Central memory CD4-positive, alpha-beta T cell (primary cell): ENCODE data around the gene PAQR5.
"Not testable (repeated sequence)": the region's sequence is repeated elsewhere in the genome, so short reads cannot be mapped to it uniquely, and the experiment has no call there.

ENCODE experiments used
- DNase-seq: peaks from one replicate; pipeline ENCODE4 v3.0.0; 2022

Gene PAQR5

DNA sequence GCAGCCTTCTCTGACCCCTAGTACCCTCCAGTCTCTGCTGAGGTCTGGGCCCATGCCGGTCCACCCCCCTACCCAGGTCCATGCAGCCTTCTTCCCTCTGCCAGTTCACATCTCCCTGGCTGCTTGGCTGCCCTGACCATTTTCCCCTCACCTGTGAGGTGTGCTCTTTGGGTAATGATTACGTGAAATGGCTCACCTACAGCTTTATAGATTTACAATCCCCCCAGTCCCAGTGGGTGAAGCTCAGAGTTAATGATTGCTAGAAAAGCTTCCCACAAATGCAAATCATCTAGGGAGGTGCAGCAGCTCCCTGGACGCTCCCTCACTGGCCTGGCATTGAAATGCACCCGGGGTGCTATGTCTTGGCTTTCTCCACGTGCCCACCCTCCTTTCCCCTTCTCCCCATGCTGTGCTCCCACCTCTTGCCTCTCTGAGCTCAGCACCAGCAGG lies 18.7 kb downstream of the PAQR5 start:
- no peak for DNase-seq

GRCh38 chr15:69318033-69318432 lies 19.3 kb downstream of the PAQR5 start:
- no peak for DNase-seq

GRCh38 chr15:69319384-69320375 lies 21.0 kb downstream of the PAQR5 start:
- no peak for DNase-seq

DNA sequence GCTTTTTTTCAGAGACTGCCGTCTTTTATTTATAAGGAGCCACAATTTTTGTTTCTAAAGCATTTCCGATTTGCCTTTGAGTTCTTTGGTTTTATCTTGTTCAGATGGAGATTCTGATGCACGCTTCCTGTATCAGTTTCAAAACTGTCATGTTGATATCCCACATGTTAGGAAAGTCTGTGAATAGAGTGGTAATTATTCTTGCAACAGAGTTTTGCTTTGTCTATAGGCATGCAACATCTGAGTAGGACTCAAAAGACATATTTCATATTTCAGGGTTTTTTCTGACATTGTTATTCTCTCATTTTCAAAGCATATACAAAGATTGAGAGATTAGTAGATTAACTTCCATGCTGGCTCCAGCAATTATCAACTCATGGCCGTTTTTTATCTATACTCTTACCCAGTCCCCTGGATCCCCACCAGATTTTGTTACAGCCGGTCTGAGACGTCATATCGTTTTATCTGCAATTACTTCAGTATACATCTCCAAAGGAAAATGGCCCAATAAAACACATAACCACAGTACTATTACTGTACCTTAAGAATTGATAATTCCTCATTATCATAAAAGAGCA lies 22.4 kb downstream of the PAQR5 start:
- DNase-seq = no peak

DNA sequence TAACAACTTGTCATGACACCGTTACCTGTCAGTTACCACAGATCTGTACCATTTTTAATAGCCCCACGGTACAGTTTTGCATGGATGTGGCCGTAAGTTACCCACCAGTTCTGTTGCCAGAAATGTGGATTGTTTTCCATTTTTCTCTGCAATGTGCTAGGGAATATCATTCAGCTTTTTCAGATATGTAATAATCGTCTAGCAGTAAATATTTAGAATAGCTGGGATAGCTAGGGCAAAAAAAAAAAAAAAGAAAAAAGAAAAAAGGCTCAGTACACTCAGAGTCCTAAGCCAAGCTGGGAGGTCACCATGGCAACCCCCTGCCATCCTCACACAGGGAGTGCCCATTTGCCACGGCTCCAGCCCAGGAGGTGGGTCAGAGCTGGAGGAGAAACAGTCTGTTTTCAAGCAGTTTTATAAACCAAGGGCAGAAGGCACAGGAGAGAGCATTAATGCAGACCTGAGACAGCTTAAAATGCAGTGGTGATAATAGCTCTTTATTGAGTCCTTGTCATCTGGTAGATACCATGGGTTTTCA lies 25.2 kb downstream of the PAQR5 start:
- no peak for DNase-seq

DNA sequence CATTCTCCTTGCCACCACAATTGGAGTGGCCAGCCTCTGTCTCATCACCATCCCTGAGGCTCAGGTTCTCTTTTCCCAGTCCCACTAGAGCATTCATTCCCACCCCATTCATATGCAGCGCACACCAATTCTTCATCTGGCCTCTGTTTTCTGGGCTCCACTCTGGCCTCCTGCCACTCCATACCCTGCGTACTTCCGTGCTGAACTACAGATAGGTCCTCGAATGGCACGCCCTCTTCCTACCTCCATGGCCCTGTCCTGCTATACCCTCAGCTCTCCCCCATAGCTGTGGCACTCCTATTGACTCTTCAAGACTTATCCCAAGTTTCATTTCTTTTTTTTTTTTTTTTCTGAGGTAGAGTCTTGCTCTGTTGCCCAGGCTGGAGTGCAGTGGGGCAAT lies 25.9 kb downstream of the PAQR5 start:
- no peak for DNase-seq

DNA sequence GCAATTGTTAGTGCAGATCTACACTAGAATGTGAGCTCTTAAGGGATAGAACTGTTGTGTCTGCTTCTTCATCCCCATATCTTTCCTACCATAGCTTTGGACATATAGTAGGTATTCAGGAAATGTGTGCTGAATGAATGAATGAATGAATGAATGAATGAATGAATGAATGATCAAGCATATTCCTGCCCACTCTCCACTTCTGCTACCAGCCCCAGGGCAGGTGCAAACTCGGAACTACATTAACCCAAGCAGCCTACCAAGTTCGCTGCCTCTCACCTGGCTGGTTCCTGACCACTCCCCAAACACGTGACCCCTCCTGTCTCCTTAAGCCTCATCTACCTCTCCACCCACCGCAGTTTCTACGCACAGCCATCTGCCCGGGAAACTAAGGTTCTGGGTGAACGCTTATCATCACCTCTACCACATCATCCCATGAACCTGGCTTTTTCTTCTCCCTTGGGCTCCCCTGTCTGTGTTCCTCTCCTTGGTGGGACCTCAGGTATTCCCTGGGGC lies 26.8 kb downstream of the PAQR5 start:
- DNase-seq = no peak

DNA sequence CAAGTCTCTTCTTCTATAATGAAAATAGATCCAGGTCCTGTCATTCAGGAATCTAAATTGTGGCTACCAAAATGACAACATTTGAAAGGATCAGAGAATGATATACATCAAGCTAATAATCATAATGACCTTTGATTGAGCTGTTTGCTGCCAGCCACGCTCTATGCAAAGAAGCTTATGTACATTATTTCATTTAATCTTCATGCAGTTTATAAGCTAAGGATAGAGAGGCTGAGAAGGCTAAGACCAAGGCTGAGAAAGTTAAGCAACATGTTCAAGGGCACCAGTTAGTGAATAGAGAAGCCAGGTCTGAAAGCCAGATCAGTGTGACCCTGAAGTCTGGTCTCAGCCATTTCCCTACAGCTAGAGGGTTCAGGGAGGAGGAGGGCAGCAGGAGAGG lies 29.4 kb downstream of the PAQR5 start:
- no peak for DNase-seq

DNA sequence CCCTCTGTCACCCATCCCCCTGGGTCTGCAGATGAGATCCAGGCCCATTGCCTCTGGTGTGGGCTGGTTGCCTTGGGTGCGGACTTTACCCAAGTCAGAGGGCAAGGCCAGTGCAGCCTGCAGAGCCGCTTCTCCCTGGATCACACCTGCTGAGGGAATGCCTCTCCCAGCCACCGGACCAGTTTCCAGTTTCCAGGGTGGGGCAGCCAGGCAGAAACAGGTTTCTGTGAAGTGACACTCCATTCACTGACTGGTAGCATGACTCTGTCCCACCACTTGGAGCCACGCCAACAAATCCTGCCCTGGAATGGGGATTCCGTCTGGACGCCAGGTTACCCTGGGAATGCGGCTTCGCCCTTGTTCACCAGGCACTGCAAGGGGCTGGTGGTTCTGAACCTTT lies 30.0 kb downstream of the PAQR5 start:
- DNase-seq = no peak

DNA sequence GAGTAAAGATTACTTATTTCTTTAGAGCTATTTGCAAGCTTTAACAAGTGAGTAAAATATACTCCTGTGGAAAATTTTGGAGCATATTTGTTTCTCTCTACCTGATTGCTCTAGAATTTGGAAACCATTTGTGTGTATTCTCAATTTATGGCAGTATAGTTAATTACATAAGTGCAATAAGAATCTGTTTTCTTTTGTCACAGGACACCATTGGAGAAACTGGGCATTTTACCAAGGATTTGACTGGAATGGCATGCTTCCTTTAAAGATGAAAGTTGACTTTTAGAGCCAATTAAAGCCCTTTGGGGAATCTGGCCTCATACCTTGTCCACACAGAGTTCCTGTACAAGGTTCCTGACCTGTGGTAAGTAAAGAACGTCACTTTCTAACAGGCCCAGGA lies 38.4 kb downstream of the PAQR5 start:
- no peak for DNase-seq

- DNase-seq = no peak
Observed at GRCh38 chr15:69338535-69339213, 40.0 kb downstream of the PAQR5 start.

DNA sequence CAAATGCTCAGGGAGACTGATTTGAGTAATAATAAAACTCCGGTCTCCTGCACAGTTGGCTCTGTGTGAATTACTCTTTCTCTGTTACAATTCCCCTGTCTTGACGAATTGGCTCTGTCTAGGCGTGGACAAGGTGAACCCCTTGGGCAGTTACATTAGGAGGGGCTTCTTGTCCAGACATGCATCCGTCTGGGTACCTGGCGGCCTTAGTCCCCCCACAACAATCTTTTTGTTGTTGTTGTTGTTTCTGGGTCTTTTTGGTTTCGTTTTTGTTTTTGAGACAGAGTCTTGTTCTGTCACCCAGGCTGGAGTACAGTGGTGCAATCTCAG lies 40.5 kb downstream of the PAQR5 start:
- DNase-seq = not testable (repeated sequence)

GRCh38 chr15:69340243-69340900 lies 41.7 kb downstream of the PAQR5 start:
- no peak for DNase-seq

- no peak for DNase-seq
Observed at GRCh38 chr15:69341356-69341755, 42.6 kb downstream of the PAQR5 start.

DNA sequence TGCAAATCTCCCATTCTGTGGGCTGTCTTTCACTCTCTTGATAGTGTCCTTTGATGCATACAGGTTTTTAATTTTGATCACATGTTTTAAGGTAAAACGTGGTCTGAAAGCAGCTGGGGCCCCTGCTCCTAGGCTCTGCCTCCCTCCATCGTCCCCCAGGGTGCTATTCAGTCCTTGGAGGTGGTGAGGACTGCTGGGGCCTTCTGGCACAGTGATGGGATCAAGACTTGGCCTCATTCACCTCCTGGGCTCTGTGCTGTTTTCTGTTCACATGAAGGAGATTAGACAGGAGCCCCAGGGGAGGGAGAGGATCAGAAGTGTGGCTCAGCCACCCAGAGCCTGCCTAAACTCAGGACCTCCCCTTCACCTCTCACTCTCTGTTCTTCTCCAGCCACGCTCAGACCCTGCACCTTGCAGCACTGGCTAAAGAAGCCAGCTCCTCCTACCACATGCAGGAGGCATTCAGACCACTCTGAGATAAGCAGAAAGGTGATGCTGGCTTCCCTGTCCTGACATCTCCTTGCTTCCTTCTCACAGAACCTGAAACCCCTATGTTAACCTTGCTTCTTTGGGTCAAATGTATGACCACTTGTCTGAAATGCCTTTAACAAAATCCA lies 43.9 kb downstream of the PAQR5 start:
- DNase-seq = no peak

DNA sequence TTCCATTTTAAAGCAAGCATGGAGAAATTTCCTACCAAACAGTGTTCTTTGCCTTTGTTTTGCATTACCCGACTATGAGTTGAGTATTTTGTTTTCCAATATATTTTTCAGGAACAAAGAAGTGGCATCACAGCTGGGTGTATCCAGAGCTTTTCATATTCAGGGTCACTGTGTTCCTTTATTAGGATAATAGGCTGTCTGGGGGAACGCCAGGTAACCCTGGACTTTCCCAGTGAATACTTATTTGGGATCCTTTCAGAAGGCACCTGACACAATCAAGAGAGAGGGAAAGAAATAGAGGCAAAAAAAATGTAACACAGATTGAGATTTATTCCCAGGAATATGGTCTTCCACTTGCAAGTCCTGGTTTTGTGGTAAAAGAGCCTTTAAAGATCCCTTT lies 44.4 kb downstream of the PAQR5 start:
- DNase-seq = no peak

DNA sequence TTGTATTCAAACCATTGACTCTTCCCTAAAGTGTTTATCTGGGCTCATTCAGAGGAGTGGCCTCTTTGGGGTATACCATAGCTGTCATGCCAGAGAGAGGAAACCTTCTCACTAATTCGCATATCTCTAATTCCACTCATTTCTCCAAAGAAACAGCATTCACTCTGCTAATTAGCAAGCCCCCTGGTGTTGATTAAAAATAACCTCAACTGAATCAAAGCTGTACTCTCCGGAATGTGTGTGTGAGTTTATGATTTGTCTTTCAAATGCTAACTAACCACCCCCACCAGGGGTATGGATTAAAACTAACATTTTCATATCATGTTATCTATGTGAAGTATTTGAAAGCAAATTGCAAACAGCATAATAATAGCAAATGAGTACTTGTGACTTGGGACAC lies 45.5 kb downstream of the PAQR5 start:
- no peak for DNase-seq

DNA sequence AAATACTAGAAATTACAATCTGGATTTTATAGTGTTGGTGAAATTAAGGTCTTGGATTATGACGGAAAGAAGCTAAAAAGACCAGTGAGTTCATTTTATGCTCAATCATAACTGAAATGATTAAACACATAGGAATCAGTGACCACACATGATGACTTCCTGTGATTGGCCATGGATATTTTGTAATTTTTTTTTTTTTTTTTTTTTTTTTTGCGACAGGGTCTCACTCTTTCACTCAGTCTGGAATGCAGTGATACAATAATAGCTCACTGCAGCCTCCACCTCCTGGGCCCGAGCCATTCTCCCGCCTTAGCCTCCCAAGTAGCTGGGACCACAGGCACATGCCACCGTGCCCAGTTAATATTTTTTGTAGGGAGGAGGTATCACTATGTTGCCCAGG lies 47.4 kb downstream of the PAQR5 start:
- no peak for DNase-seq

DNA sequence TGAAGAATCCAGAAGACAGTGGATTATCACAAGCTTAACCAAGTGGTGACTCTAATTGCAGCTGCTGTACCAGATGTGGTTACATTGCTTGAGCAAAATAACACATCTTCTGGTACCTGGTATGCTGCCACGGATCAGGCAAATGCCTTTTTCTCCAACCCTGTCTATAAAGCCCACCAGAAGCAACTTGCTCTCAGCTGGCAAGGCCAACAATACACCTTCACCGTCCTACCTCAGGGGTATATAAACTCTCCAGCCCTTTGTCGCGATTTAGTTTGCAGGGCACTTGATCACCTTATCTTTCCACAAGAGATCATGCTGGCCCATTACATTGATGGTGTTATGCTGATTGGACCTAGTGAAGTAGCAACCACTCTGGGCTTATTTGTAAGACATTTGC lies 52.6 kb downstream of the PAQR5 start:
- DNase-seq = no peak

GRCh38 chr15:69351884-69352283 lies 53.2 kb downstream of the PAQR5 start:
- DNase-seq = no peak

- DNase-seq = no peak
Observed at GRCh38 chr15:69357773-69358771, 59.4 kb downstream of the PAQR5 start.
